GM18520 (cell line): ENCODE measurements around the gene SPINT3.

Experiments
- ATAC-seq: cut with Tn5 transposase; IDR thresholded peaks from one replicate; pipeline ENCODE4 v1.9.1; 2021; ENCODE audit not compliant: unreplicated experiment

Gene SPINT3

DNA sequence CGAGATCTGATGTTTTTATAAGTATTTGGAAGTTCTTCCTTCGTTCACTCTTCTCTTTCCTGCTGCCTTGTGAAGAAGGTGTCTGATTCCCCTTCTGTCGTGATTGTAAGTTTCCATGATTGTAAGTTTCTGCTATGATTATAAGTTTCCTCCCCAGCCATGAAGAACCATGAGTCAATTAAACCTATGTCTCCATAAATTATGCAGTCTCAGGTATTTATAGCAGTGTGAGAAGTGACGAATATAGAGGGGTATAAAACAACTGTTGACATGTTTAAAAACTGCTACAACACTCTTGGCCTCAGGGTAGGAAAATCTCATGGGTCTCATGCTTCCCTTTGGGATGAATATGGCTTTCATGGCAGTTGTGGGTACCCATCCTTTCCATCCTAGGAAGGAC is 51.7 kb downstream of the SPINT3 start:
- ATAC-seq: no peak

DNA sequence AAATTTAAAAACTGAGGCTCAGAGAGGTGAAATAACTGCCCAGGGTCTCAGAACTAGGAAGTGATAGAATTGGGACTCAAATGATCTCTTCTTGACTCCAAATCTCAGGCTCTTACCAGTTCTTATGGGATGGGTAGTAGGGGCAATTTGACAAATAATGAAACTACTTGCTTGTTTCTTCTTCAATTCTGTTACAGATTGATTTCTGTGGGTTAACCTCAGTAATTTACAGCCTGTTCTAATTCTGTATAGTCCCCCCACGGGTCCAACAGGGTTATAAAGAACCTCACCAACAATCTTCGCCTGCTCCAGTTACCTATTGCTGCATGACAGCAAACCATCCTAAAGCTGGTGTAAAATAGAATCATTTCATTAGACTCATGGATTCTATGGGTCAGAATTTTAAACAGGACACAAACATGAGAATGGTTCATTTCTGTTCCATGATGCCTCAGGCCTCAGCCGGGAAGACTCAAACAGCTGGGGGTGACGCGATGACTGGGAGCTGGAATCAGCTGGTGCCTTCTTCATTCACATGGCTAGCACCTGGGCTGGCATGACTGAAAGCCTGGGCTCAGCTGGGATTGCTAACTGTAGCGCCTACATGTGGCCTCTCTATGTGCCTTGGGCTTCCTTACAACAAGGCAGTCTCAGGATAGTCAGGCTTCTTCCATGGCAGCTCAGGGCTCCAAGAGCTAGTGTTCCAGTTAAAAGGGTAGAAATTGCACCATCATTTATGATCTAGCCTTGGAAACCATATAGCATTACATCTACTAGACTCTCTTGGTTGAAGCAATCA is 52.5 kb downstream of the SPINT3 start:
- ATAC-seq: no peak
